Measurements from ENCODE around the gene IGF1R. TPM values are rescaled to one million over a fixed set of nuclear protein-coding genes. Genes with fewer than 3 reads are reported as not detected.

The IGF1R gene
- total RNA-seq, 1 experiment from 2014 or later: 71.3 TPM

DNA sequence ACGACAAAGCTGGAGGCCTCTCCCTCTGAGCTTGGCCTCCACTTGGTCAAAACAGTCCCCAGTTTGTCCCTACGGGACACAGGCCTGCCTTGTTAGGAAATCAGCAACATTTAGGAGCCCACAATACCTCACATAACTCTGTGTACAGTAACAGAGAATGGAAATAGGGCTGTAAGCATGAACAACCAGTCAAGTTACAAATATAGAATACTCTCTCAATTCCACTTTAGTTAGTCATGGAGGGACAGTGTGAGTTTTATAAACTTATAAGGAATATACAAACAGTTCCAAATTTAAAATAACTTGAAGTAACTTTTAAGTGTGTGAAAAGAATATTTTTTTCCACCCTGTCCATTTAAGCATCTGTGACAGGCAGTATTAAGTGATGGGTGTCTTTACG, 229.8 kb downstream of the IGF1R start:
- Histone ChIP-seq H2AFZ (no peak overlapping the region), H3K27me3 (ENCODE audit: insufficient read depth, low read depth) (no peaks in the 10 kb centered on the region), H4K20me1 (ENCODE audit: insufficient read depth) (no peaks in the 10 kb centered on the region; the same call in 1 of the 2 replicates), H3K36me3 (ENCODE audit: low read depth) (no peaks in the 10 kb centered on the region), H3K4me1 (replicated peaks; ENCODE audit: insufficient read depth) (peaks cover 50% of the 10 kb centered on the region), H3K4me3 (no peak overlapping the region), H3K79me2 (ENCODE audit: low read depth) (peaks cover 86% of the 10 kb centered on the region), H3K9me2 (ENCODE audit: insufficient read depth) (no peaks in the 10 kb centered on the region), H3K27ac (no peak overlapping the region), H3K9me3 (ENCODE audit: insufficient read depth, low read depth) (no peaks in the 10 kb centered on the region), H3F3A (ENCODE audit: insufficient read depth, low read depth) (peaks cover 16% of the 10 kb centered on the region), H3K4me2 (no peak overlapping the region)
- no peak for TF ChIP-seq CTCF (conservative IDR thresholded peaks at IDR 0.05)
- no peak for TF ChIP-seq EZH2 (IDR thresholded peaks at IDR 0.05; ENCODE audit: low read depth)
- ChIA-PET POLR2A (ENCODE audit: unreplicated experiment) (no interaction called here), CTCF (no interaction called here)
- intact Hi-C loops (cut with micrococcal nuclease; ENCODE audit: unreplicated experiment): no loop called here
- BruUV-seq (replicated peaks): no TSS peak
- DNase-seq: no peak

- Histone ChIP-seq H2AFZ (no peak overlapping the region), H3K4me1 (replicated peaks; ENCODE audit: insufficient read depth) (peaks cover 45% of the 10 kb centered on the region), H3K9me3 (ENCODE audit: insufficient read depth, low read depth) (no peaks in the 10 kb centered on the region), H4K20me1 (ENCODE audit: insufficient read depth) (no peaks in the 10 kb centered on the region; the same call in 1 of the 2 replicates), H3K9me2 (ENCODE audit: insufficient read depth) (no peaks in the 10 kb centered on the region), H3K27ac (no peak overlapping the region), H3F3A (ENCODE audit: insufficient read depth, low read depth) (peaks cover 10% of the 10 kb centered on the region), H3K27me3 (ENCODE audit: insufficient read depth, low read depth) (no peaks in the 10 kb centered on the region), H3K4me2 (no peak overlapping the region), H3K79me2 (ENCODE audit: low read depth) (peaks cover 93% of the 10 kb centered on the region), H3K36me3 (ENCODE audit: low read depth) (no peaks in the 10 kb centered on the region), H3K4me3 (no peak overlapping the region)
- CTCF ChIA-PET: no interaction called here
- TF ChIP-seq EZH2 (IDR thresholded peaks at IDR 0.05; ENCODE audit: low read depth): no peak
- no peak for TF ChIP-seq CTCF (conservative IDR thresholded peaks at IDR 0.05)
- intact Hi-C loops (cut with micrococcal nuclease; ENCODE audit: unreplicated experiment): no loop called here
- POLR2A ChIA-PET (ENCODE audit: unreplicated experiment): no interaction called here
- no peak for DNase-seq
- BruUV-seq (replicated peaks): no TSS peak
Observed at GRCh38 chr15:98878862-98879261, 230.5 kb downstream of the IGF1R start.

DNA sequence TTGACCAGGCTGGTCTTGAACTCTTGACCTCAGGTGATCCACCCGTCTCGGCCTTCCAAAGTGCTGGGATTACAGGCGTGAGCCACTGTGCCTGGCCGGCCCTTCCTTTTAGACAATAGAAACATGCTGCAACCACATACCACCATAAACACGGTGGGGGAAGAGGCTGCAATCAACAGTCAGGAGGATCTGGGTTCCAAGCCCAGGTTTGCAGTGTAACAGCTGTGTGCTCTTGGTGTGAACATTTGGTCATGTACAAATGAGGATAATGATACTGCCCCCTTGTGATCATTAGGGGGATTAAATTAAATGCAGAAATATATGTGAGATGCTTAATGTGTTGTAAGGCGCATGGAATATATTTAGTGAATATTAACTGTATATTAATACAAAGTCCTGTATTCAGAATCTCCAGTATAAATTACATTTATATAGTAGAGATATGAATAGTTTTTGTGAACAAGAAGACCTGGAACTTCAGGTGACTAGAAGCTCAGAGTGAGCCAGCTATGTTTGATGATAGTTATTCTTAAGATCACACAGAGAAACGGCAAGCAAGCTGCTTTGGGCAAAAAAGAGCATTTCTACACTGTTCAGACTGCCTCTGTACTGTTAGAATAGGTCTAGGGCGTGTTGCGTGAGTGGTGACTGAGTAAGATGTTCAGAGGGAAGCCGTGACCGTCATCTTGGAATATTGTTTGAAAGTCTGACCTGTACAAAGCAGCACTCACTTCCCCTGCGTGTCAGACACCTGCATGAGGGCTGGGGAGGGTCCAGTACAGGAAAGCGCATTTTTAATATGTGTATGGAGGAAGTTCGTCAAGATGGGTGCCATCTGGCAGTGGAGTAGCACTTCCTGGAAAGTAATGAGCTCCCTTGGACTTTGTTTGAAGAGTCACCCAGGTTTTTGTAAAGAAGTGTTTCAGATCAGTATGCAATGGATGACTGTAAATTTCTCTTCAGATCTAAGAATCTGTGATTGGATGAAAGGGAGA, 233.5 kb downstream of the IGF1R start:
- Histone ChIP-seq H3K27me3 (ENCODE audit: insufficient read depth, low read depth) (no peaks in the 10 kb centered on the region), H3K4me1 (replicated peaks; ENCODE audit: insufficient read depth) (peaks cover 16% of the 10 kb centered on the region), H3K79me2 (ENCODE audit: low read depth) (peaks cover 79% of the 10 kb centered on the region), H3F3A (ENCODE audit: insufficient read depth, low read depth) (peaks cover 6% of the 10 kb centered on the region; the same call in 1 of the 2 replicates), H3K4me2 (no peak overlapping the region), H3K27ac (no peak overlapping the region), H3K9me3 (ENCODE audit: insufficient read depth, low read depth) (no peaks in the 10 kb centered on the region), H4K20me1 (ENCODE audit: insufficient read depth) (no peaks in the 10 kb centered on the region; the same call in 1 of the 2 replicates), H3K9me2 (ENCODE audit: insufficient read depth) (no peaks in the 10 kb centered on the region), H3K4me3 (no peak overlapping the region), H2AFZ (no peak overlapping the region), H3K36me3 (ENCODE audit: low read depth) (no peaks in the 10 kb centered on the region)
- ChIA-PET POLR2A (ENCODE audit: unreplicated experiment) (no interaction called here), CTCF (interaction anchor here (1.2 to 1.5 kb wide), 2 partner anchors 8 to 31 kb away, joined by 7 to 8 read pairs; no protein-coding TSS in a partner anchor)
- no TSS peak for BruUV-seq (replicated peaks)
- peak in 1 of 2 experiments; percentile 54 for DNase-seq
- TF ChIP-seq EZH2 (IDR thresholded peaks at IDR 0.05; ENCODE audit: low read depth) (no peak), CTCF (conservative IDR thresholded peaks at IDR 0.05) (peak; percentile 86)
- intact Hi-C loops (cut with micrococcal nuclease; ENCODE audit: unreplicated experiment): no loop called here
